GM18499 (cell line): ENCODE measurements around the gene CADPS.

Experiments
- ATAC-seq: cut with Tn5 transposase; IDR thresholded peaks from one replicate; pipeline ENCODE4 v1.9.1; 2021; ENCODE audit warnings: moderate number of reproducible peaks; ENCODE audit not compliant: insufficient read depth, unreplicated experiment

CADPS gene

DNA sequence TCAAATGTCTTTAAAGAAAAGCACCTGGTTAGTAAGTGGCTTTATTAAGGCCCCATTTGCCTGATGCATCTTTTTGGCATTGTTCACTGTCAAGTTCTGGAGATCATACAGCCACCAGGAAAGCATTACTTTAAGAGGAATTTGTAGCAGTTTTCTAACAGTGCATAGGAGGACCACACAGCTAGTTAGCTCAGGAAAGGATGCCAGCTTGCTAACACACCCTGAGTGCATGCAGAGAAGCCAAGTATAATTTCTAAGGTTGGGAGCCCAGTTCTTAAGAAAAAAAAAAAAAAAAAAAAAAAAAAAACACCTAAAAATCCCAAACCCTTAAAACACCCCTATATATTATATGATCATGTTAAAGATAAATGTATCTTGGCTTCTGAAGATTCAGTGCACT, 399.9 kb downstream of the CADPS start:
- ATAC-seq: no peak

DNA sequence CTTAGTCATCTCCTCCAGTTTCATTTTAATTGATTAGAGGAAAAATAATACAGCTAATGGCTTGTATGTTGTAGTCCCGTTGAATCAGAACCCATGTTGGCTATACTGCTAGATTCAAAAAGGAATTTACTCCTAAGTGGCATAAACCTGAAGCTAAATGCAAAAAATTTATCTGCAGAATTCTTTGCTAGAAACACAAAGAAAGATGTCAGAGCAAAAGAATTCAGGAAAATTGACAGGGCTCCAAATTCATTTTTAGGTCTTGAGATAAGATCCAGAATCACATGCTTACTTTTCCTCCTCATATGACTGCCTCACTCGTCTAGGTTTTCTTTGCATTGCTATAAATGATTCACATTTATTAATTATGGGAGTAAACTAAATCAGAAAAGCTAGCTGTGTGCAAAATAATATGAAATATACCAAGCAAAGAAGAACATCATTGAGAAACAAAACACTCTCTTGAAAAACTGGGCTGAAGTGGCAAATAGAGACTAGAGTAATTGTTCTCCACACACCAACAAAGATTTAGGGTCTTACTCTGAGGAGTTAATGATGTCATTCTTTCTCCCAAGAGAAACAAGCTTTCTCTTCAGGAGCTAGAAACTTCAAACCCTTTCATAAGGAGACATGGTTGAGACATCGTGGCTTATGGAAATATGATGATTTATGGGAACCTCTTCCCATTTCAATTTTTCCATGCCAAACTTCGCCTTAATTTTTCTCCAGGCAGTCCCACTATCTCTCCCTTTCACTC, 407.1 kb downstream of the CADPS start:
- no peak for ATAC-seq

DNA sequence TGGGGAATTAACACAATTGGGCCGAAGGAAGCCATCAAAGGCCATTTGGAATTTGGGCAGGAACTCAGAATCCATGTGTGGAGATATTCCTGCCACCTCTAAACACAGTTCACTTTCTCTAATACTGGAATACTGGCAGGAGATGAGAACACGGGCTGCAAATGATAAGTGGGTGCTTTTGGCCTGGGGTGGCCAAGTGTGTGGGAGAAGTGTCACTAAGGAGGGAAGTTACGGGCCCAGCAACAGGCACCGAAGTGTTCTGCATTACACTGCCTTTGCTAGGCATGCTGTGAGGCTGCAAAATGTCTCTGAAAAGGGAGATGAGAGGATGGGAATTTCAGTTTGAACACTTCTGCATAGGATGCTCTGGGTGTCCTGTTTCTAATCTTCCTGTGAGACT, 412.4 kb downstream of the CADPS start:
- ATAC-seq: no peak

DNA sequence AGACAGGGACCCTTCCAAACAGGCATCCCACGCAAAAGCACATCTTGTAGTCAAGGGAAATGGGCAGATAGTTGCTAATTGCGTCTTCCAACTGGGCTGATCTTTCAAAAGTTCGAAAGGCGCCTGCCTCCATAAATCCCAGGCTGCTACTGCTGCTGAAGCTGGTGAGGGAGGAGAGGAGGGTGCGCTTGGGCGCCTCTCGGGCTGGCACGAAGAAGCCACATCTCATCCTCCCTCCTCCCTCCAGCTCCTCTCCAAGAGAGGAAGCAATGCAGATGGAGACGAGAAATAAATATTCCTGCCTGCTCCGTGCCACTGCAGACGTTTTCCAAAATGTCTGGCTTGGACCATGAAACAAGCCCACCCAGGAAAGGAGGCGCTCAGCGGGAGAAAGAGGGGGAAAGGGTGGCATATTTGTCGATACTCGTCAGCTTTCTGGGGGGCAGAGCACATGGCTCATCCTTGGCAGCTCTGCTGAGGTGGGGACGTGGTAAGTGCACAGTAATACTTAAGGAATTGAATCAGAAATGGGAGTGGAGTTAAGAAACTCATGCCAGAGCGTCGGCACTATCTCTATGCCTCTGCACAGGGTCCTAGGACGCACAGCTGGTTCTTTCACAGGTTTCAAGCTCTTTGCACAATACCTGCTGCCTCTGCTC, 413.0 kb downstream of the CADPS start:
- ATAC-seq: no peak

DNA sequence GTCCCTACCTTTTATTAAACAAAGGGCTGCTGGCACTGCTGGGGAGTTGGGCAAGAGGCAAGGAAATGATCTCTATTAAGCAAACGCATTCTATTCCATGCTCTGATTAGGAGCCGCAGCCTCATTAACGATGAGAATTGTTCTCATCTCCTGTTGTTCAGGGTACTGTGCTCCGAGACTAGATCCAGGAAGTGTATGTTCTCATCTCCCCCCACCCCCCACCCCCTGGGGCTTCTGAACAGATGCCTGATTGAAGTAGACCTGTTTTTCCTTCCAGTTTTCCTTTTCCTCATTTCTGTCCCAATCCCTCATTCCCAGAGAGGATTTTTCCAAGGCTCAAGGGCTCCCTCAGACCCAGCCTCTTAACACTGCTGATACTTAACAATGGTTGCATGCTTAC, 420.3 kb downstream of the CADPS start:
- no peak for ATAC-seq

DNA sequence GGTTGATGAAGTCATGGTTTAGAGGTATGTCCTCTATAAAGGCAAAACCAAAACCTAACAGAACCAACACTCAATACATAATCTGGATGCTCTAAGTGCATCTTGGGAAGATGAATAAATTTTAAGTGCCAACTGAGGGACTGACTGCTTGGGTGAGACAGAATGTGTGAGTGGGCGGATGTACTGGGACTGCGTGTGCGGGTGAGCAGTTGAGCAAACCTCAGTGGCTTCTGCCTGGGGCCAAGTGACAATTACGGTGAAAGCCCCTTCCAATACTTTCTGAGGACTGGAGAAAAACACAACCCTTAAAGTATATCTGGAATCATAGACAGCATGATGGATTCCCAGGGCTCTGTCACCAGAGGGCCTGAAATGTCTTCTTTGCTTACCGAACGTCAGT, 421.8 kb downstream of the CADPS start:
- no peak for ATAC-seq

DNA sequence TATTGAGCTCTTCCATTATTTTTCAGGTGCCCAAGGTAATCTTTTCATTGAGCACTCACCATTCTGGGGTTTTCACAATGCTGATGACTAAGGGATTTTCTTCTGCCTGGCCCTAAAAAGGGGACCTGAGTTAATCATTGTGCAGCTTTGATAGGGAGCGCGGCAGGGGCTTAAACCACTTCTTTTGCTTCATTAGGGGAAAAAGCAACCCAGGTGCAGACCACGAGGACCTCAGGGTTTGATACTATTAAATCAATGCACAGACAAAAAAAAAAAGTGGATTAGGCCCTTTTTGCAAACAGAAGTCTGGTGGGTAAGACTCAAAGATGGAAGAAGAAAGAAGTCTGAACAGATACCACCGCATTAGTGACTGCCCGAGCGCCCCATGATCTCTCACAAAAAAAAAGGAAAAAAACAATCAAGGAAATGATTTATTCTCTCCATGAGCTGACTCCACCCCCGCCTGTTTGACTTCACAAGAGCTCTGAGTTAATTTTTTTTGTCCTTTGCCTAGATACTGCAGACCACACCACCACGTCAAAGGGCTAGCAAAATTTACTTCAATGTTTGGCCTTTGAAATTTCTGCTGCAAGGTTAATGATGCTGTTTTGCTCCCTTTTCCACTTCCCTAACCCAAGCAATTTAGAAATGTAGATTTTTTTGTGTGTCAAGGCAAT, 423.9 kb downstream of the CADPS start:
- ATAC-seq: no peak

DNA sequence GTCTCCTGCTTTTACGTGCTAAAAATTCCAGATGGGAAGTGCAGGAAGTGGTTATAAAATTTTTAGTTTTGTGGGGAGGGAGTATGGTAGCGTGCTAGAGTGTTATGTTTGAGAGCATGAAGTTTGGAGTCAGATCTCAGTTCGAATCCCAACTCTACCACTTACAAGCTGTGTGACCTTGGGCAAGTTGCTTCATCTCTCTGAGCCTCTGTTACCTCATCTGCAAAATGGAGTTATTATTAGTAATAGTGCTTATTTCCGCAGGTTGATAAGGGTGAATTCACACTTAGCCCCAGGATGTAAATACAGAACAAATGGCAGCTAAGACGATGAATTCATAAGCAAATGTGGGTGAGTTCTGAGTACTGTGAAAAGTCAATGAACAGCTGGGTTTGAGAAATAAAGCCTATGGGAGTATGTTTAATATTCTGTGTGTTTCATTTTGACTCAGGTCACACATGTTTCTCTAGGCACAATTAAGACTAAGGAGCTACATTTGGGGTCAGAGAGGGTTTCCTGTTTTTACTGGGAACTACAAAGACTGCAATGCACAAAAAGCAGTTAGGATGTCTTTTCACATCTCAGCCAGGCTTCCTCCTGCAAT, 428.8 kb downstream of the CADPS start:
- ATAC-seq: peak; percentile 72

DNA sequence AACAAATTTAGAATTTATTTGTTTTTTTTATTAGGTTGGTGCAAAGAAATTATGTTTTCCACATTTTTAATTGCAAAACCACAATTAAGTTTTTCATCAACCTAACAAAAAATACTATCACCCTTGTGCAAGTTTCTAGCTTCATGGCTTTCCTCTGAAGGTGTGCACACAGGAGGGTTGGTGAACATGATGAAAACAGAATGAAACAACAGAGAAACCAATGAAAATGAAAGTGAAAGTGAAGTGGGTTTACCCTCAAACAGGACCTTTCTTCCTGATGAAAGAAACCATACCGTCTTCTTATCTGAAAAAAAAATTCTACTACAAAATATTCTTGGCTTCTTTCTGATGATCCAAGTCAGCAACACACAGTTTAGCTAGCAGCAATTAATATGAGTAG, 429.9 kb downstream of the CADPS start:
- ATAC-seq: no peak

DNA sequence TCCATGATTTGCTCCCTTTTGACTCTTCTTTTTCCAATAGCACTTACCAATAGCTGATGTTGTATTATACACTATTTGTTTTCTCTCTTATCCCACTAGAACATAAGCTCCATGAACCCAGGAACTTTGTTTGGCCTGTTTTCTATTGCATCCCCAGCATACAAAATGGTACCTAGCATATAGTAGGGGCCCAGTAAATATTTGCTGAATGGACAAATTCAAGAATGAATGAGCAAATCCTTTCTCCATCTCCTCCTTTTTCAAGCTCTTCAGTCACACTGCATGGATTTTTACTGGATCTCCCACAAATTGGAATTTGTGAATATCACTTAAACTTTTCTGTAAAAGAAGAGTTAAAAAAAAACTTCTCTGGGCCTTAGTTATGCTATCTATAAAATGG, 435.2 kb downstream of the CADPS start:
- ATAC-seq: no peak

DNA sequence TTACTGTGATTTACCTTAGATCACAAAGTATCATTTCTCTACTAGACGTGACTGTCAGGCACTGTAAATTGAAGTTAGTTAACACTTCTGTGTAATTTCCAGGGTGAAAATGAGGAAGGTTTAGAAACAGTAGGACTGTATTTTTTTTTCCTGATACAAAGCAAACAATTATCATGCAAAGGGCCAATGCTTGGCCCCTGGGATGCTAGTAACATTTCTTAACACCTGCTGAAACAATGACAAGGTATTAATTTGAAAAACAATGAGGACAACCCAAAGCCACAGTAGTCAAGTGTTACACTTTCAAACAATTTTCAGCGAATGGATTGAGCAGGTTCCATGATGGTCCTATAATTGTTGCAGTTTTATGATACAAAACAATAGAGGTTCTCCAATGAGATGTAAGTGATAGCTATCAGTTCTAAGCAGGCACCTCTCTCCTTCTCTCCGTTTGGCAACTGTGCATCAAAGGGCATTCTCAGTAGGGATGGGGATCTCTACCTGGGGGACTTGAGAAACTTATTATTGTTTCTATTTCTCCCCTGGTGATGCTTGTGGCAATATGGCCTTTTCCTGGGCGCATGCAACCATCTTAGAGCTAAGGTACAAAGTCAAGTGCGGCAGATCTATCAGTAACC, 435.9 kb downstream of the CADPS start:
- ATAC-seq: no peak

DNA sequence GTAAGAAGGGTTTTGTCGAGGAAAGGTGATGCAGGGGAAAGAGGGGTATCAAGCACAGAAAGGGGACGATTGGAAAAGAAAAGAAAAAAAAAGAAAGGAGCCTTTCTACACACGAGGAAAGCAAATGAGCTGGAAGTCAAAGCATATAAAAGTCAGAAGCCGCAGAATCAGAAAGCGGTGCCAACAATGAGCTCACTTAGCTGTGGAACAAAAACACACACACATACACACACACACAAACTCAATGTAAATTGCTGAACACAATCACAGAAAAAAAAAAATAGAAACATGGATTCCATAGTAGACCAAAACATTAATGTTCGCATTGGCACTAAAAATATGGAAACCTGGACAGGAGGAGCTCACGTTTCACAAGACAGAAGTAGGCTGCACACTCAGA, 438.4 kb downstream of the CADPS start:
- ATAC-seq: no peak

DNA sequence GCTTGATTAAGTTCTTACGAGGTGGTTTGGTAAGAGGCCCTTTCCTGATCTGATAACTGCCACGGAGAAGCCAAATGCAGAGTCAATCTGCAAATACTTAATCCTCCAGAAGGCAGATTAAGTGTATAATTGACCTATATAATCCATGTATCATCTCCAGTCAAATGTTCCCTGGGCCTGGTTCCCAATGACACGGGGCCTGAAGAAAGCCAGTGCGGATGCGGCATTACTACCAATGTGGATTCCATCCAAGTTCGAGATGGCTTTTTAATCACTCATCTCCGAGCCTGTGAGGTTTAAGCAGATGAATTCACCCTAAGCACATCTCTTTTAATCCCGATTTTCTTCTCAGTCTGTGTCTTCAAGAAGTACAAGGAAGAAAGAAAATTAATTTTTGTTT, 441.8 kb downstream of the CADPS start:
- no peak for ATAC-seq

DNA sequence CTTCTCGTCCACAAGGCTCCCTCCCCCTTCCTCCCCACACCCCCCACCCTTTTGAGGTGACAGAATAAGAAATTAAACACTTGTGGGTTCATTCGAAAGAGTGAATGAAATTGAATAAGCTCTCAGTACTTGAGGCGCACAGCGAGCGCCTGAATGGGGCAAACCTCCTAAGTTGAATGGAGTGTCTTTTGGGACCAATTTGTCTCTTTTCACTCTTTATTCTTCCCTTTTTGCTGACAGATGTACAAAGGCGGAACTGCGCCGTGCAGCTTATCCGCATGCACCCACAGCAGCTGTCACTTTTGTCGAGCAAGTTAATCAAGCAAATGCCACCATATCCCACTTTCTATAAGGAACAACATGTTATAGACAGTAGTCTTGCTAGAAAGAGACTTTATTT, 454.0 kb downstream of the CADPS start:
- ATAC-seq: no peak

DNA sequence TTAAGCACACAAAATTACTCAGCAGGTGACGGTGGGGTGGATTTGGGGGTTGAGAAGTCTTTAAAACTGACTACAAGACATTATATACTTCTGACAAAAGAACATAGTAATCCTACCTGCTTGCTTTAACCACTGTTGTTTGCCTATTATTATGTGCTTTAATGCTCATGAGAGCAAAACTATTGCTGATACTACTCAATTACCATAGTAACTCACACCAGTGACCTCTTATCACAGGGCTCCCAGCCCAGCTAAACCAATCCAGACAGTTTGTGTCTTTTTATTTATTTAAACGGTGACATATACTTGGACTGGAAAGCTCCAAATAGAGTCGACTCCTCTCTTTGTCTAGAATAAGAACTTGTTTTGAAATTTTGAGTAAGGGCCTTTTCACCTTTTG, 459.1 kb downstream of the CADPS start:
- no peak for ATAC-seq

DNA sequence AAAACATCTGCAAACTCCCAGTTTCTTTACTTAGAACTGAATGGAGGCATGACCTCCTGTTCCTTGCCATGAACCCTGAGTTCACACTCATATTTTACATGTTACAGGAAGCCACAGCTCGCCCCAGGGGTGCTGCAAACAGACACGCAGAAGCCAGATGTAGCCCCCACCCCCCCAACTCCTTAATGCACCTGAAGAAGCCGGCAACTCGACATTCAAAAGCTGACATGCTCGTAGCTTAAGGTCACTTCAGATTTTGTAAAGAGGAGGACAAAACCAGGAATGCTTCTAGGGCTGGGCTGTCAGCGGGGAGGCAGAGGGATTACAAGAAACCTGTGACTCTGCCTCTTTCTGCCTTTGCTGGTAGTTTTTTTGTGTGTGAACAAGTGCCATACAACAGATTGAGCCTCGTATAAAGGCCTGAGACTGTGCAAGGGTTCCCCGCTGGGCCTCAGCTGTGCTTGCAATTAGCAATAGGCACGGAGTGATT, 459.9 kb downstream of the CADPS start:
- ATAC-seq: no peak

DNA sequence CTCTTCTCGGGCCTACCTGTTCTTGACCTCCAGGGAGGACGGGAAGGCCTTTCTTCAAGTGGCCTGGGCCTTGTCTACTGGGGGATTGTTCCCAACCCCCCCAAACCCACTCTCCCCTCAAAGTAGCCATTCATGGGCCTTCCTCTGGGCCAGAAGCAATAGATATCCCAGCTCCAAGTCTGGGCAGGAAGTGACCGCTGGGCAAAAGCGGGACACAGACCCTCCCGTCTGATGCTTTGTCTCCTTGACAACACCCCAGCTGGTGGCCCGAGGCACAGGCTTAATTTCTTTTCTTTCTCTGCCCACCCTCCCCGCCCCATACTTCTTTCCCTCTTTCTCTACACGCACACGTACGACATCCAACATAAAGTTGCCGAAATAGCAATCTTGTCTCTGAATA, 460.4 kb downstream of the CADPS start:
- ATAC-seq: no peak

DNA sequence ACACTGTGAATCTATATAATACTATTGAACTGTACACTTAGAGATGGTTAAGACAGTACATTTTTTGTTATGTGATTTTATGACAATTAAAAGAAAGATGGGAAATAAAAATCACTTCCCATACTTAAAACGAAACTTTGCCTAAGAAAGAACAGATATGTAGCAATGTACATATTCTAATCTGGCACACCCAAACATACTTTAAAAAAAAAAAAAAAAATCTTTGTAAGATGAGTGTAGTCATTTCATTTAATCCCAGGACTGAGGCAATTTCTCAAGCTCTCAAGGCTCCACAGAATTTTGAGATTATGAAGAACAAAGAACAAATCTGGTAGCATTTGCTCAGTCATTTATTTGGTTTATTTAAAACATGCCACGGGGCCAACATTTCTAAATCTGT, 461.5 kb downstream of the CADPS start:
- ATAC-seq: no peak

DNA sequence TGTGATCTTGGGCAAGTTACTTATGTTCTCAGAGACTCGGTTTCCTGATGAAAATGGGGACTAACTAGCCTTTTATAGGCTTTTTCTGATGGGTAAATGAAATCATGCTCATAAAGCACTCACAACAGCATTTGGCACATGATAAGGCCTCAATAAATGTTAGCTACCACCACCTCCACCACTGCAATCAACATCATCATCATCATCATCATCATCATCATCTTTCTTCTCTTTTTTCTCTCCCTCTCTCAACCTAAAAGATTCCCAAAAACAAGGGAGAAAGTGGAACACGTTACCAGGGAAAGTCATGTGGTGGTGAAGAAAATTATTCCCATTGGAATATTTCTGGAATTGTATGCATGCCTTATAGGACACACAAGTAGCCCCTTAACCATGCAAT, 468.3 kb downstream of the CADPS start:
- ATAC-seq: no peak

DNA sequence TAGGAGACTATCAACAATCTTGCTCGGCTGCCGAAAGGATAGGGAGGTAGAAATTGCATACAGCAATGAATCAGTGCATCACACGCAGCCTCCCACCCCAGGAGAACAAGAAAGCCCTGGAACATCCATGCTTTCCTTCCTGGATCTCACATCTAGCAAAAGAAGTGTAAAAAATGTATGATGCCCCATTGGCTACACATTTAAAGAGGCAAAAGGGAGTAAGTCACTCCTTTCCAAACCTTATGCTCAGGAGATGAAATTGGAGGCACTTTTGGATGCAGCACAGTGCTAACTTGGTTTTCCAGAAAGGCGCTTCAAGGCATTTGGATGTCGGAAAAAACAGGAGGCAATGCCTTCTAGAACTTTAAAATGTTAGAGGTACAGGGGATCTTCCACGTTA, 469.6 kb downstream of the CADPS start:
- ATAC-seq: no peak

DNA sequence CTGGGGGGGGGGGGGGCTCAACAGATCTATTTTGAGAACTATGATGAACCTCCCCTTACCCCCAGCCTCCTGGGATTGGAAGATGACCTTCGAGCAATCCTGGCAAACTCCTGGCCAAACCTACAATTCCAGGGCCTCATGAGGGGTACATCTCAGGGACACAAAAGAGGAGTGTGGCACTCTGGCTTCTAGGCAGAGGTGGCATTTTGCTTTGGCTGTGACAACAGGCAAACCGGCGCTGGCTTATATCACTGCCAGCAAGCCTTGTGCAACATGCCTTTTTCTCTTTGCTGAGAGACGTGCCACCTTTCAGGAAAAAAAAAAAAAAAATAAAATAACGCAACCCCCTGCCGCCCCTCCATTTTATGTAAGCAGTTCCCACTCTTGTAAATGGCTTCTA, 470.1 kb downstream of the CADPS start:
- no peak for ATAC-seq
